GM21786 (cell line): ENCODE results near the gene SNX19.
"Not testable (repeated sequence)": the region's sequence is repeated elsewhere in the genome, so short reads cannot be mapped to it uniquely, and the experiment has no call there.

Experiments used
- ATAC-seq: cut with Tn5 transposase; IDR thresholded peaks from one replicate; pipeline ENCODE4 v1.9.1; 2021; ENCODE audit not compliant: unreplicated experiment

SNX19 gene

DNA sequence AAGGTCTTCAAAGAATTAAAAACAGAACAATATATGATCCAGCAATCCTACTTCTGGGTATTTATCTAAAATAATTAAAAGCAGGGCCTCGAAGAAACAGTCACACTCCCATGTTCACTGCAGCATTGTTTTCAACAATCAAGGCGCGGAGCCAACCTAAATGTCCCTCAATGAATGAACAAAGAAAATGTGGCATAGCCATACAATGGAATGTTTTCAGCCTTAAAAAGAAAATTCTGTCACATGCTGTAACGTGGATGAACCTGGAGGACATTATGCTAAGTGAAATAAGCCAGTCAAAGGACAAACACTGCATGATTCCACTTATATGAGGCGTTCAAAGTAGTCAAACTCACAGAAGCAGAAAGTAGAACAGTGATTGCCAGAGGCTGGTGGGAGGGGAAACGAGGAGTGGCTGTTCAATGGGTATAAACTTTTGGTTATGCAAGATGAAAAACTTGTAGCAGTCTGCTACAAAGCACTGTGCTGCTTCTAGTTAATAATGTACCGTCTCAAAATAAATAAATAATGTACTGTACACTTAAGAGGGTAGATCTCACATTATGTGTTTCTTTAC lies 41.2 kb downstream of the SNX19 start:
- no peak for ATAC-seq

DNA sequence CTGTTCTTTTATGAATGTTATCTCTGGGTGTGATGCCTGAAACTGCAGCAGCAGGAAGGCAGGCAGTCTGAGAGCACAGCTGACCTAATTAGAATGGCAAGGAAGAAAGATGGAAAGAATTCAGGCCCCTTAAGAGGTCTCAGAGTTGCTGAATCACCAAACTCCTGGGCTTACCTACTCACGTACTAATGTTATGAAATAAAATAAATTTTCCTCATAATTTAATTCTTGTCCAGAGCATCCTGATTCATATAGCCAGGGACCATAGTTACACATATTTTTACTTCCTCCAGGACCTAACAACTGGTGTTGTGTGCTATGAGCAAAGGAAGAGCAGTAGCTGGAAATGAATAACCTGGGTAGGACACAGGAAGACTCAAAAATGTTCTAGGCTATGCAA lies 41.9 kb downstream of the SNX19 start:
- no peak for ATAC-seq

GRCh38 chr11:130873761-130874160 lies 42.5 kb downstream of the SNX19 start:
- no peak for ATAC-seq

DNA sequence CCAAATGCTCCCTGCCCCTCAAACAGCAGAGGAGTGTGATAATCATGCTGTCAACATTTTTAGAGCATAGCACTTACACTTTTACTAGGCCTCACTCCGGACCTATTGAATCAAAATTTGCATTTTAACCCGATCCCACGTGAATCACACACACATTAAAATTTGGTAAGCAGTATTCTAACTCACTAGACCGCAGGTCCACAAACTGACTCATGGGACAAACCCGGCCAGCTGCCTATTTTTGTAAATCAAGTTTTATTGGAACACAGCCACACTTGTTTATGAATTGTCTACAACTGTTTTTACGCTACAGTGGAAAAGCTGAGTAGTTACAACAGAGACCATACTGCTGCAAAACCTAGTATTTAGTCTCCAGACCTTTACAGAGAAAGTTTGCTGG lies 43.3 kb downstream of the SNX19 start:
- no peak for ATAC-seq

GRCh38 chr11:130872513-130872912 lies 43.8 kb downstream of the SNX19 start:
- no peak for ATAC-seq

- ATAC-seq, result no peak
Measured at GRCh38 chr11:130872102-130872501, 44.2 kb downstream of the SNX19 start.

DNA sequence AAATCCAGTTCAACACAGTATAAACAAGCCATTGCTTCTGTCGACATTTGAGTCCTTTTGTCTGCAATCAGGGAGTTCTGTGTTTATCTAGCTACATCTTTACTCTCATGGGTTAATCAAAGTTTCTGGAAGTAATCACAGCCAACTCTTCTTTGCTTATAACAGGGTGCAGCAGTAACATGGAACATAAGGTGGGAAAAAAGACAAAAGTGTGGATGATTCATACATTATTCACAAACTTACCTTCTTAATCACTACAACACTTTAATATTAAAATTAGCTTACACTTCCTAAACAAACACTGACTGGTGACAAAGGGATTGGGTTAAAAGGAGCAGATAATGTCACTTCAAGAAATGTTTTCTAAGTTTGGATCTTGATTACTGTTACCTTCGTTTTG lies 44.7 kb downstream of the SNX19 start:
- ATAC-seq, result no peak

DNA sequence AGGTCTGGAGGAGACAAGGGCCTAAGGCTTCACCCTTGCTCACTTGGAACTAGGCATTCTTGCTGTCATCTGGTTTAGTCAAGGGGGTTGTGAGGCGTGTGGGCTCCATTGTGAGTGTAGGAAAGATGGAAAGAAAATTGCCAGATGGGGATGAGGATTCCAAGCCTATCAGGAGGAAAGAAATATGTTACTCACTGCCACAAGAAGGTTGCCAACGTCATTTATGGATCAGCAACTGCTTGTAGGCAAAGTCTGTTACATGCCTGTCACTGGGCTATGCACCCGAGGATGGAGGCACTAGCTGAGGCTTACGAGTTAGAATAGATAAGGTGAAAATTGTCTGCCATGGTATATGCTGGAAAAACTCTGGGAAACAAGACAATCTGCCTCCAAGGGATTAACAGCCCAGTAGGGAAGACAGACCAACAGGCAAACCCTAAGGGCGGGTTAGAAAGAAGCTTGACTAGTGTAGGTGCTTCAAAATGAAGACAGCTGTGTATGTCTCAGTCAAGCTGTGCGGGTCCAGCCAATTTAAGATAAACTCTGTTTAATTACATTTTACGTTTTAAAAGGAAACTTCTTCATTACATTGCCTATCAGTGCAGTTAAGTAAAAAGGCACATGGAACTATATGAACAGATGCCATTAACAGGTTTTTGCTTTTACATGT lies 47.4 kb downstream of the SNX19 start:
- no peak for ATAC-seq

- no peak for ATAC-seq
Measured at GRCh38 chr11:130868086-130868710, 48.1 kb downstream of the SNX19 start.

DNA sequence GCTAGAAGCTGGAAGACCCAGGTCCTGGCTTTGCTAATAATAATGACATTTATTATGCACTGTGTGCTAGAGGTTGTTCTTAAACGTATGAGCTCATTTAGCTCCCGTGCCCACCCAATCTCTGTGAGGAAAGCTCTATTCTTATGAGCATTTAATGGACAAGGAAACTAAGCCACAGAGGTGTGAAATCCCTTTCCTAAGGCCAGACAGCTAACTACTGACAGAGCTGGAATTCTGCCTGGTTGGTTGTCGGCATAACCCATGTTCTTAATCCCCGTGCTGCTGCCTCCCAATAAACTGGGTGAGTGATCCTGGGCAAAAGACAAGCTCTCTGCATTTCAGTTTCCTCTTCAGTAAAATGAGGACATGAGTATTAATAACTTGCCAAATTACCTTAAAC lies 49.4 kb downstream of the SNX19 start:
- ATAC-seq, result no peak

DNA sequence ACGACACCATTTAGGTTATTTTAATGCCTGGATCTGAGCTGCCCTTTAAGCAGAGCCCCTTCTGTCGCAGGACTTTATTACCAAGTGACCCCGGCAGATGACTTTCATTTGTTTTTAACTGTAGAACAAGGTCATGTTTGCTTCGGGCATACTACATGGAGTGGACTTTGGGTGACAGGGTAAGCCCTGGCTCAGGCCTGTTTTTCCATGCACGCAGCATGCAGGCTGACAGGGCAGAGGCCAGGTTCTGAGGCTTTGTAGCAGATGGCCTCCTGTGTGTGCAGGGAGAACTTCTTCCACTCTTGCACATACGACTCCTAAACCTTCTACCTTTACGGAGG lies 50.5 kb downstream of the SNX19 start:
- no peak for ATAC-seq

GRCh38 chr11:130865091-130865773 lies 51.0 kb downstream of the SNX19 start:
- ATAC-seq, result no peak

DNA sequence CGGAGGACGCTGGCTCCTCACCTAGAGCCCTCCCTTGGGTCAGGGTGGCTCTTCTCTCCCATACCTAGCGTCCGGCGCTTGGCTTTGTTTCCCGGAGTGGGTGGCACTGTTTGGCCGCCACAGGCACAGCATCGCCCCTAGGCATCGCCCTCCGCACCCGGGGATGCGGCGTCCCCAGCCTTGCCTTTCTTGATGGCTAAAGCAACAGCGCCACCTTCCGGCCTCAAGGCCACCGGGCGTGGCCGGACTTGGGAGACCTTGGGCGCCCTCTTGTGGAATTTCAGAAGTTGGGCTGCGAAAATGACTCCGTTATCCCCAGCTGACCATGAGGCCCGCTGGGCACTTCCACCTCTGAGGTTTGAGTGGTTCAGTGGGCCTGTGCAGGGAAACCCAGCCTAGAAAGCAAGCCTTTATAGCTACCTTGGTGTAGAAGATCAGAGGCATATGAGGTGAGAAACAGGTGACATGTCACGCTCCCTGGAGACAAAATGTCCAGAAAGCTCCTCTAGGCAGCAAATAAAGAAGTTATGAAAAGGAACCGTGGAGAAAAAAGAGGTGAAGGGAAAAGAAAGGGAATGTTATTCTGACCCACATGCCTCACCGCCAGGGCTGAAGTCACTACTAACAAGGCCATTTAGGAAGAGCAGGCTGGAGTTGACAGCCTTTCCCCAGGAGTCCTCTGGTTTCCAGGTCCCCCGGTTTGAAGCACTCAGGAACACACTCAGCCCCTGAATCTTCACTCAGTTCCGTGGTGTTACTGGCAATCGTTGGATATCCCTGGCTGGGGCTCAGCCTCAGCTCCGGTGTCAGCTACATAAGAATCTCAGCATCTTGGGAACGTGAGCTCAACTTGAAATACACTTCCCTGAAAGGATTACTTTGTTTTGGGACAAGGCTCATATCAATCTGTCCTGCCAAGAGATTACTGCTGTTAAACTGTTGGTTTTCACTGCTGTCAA lies 54.1 kb downstream of the SNX19 start:
- peak; percentile 71 for ATAC-seq

DNA sequence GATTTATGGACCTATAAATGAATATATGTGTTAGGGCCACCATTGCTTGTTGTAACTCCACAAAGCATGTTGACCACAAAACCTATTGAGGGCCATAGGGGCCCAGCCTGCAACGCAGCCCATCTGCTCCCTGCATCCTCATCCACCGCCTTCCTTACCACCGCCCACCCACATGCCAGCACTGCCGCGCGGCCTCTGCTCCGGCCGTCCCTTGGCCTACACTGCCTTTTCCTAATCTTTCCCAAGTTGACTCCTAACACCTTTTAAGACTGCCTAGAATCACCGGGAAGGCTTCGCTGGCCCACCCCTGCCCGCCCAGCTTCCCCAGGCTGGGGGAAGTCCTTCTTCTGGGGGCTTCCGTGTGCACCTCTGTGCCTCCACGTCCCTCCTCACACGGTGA lies 55.0 kb downstream of the SNX19 start:
- no peak for ATAC-seq

DNA sequence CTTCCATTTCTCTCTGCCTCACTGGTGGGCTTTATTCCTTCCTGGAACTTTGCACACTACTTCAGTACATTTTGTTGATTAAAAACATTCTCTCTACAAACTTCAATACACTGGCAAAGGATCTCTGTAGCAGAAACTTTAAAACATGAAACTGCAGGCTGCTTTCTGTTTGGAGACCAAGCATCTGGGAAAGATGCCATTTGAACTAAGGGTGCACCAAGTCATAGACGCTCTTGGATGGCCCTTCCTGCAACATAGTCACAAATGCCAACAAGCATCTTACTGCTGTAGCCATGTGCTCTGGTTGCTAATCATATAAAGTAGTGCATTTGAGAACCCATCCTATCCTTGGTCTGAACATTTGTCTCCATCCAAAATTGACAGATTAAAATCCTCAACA lies 56.4 kb downstream of the SNX19 start:
- no peak for ATAC-seq

GRCh38 chr11:130858215-130858614 lies 58.1 kb downstream of the SNX19 start:
- ATAC-seq, result no peak

- ATAC-seq, result not testable (repeated sequence)
Measured at GRCh38 chr11:130855707-130856106, 60.6 kb downstream of the SNX19 start.

GRCh38 chr11:130854483-130854882 lies 61.8 kb downstream of the SNX19 start:
- ATAC-seq, result no peak

DNA sequence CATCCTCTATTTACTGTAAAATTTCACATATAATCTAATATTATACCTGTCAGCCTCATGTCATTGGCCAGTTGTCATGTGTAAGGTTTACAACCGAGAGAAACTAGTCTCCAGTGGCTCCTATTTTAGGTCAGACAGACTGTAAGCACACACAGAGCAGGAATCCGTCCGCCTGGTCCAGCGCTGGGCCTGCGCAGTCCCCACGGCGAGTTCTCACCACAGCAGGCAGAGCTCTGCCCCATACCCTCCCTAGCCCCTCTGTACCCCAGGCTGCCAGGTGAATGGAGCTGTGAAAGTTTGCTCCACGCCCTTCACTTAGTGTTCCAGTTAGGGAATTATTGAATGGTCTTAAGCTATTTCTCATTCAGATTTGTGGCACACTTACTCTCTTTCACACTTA lies 63.7 kb downstream of the SNX19 start:
- ATAC-seq, result no peak

- no peak for ATAC-seq
Measured at GRCh38 chr11:130850185-130850944, 65.9 kb downstream of the SNX19 start.
